HG03520 (cell line): ENCODE measurements around the gene PSMC5.
"Not testable (repeated sequence)": the region's sequence is repeated elsewhere in the genome, so short reads cannot be mapped to it uniquely, and the experiment has no call there.

Experiments
- ATAC-seq: cut with Tn5 transposase; IDR thresholded peaks from one replicate; pipeline ENCODE4 v1.9.1; 2021; ENCODE audit warnings: mild to moderate bottlenecking, moderate library complexity; ENCODE audit not compliant: unreplicated experiment

Gene PSMC5

DNA sequence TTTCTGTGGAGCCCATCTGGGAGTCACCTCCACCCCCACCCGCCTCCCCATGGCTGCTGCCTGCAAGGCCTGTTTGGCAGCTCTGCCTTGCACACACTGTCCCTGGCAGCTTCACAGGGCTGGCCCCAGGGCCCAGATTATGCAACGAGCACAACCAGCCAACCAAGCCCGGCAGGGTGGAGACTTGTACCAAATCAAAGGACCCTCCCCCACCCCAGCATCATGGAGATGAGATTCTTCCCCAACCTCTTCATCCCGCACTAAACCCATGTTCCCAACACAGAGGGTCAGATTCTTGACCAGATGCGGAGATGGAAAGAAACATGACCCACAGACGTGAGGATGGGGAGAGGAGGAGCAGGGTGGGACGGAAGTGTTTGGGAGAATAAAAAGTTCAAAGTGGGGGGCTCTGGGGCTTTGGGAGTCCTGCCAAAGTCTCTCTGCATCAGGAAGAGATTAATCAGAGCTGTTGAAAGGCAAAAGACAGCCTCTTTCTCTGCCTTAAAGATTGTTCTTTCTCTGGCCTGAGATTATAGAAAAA, 11.5 kb downstream of the PSMC5 start:
- ATAC-seq: no peak

DNA sequence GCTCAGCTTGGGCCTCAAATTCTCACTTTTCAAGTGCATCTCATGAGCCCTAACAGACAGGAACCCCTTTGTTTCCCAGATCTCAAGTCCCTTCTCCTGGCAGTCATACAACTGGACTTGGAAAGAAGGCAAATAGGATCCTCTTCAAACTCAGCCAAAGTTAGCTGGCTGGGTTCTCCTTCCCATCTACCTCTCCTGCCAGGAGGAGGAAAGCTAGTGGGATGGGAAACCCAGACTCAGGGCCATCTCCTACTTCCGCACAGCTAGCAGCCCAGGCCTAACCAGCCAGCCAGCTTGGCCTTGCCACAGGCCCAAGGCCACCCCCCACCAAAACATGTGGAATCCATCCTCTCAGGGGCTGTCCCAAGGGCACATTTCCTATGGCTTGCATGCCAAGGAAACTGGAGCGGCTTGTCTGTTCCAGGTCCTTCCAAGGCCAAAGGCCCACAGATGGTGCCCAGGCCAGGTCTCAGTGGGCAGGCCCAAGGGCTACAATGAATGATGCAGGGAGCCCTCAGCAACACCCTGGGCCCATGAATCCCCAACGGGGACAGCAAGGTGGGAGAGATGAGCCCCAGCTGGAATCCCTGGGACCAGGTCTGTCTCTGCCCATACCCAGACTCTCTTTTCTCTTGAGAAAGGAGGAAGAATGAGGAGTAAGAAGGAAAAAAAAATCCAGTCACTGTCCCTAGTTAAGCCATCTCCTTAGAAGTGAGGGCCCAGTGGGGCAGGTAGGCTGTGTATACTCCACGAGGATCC, 13.5 kb downstream of the PSMC5 start:
- ATAC-seq: no peak

DNA sequence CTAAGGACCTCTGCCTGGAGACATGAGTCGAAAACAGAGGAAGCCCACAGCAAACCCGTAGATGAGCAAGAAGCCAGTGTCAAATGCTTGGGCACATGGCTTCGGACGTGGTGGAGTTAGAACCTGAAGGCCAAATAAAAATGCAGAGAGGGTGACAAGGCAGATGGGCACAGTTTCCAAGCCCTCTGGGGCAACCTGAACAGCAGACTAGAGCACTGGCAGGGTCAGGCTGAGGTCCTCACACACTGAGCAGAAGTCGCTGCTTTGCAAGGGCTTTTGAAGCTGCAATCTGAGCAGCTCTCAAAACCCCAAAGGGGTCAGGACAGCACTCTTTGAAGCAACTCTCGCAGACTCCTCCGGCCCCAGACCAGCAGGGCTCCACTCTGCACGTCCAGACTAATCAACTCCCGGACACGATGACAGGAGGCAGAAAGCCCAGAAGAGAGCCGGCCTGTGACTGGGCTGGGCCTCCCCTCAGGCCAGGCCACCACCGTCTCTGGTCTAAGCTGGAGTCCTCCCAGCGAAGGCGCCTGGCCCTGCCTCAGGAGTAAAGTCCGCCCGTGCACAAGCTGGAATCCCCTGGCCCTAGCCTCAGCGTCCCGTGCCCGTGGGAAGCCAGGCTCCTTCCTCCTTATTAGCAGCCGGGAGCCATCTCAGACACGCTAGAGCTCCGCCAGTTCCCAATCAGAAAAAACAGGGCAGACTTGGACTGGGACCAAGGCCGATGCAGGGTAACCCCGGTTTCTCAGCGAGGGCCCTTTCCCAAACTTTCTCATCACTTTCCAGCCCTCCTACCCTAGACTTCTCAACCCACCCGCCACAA, 14.3 kb downstream of the PSMC5 start:
- no peak for ATAC-seq

DNA sequence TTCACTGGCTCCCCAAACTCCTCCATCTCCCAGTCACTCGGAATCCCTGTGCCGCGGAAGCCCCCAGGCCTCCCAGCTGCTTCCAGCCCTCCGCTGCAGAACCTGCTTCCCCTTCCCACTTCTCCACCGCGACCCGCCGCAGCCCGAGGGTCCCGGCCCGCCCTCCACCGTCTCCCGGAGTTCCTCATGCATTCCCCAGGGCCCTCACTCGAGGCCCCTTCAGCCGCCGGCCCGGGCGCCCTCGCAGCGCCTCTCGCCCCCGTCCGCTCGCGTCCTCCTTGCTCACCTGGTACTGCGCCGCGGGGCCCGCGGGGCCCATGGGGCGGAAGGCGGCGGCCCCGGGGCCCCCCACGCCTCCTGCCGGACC, 14.9 kb downstream of the PSMC5 start:
- ATAC-seq: no peak

DNA sequence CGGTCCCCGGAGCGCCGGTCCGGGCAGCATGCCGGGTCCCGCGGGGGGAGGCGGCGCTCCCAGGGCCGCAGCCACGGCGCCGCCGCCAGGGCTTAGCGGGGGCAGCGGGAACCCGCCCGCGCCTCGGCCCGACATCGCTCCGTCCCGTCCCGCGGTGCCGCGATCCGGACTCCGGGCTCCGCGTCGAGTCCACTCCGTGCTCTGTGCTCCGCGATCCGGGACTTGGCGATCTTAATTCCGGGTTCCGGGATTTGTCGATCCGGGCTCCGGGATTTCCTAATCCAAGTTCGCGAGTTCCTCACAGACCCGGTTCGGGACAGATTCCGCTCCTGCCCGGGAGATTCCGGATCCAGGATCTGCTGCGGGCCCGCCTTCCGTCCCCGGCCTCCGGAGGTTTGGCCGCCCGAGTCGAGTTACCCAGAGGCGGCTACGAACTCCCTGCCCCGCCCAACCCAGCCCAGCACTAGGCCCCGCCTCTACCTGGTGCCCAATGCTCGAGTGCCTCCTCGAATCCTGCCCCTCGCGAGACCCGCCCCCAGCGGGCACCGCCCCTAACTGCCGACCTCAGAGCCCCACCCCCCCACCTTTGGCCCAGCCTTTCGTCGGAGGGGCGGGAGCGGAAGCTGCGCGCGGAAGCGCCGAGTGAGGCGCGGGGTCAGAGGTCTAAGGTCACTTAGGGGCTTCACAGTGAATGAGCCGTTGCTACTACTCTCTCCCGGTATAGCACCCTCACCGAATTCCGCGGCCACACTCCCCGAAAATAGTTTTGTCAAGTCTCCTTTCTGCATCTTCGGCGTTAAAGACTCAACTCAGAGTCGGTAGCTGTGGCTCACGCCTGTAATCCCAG, 15.5 kb downstream of the PSMC5 start, which contains the start of gene SMARCD2:
SMARCD2 (minus strand) TSS at position 146 of the 847 bp plus-strand sequence; CDS start at position 135, 11 bp downstream.
- peak; percentile 65 for ATAC-seq

DNA sequence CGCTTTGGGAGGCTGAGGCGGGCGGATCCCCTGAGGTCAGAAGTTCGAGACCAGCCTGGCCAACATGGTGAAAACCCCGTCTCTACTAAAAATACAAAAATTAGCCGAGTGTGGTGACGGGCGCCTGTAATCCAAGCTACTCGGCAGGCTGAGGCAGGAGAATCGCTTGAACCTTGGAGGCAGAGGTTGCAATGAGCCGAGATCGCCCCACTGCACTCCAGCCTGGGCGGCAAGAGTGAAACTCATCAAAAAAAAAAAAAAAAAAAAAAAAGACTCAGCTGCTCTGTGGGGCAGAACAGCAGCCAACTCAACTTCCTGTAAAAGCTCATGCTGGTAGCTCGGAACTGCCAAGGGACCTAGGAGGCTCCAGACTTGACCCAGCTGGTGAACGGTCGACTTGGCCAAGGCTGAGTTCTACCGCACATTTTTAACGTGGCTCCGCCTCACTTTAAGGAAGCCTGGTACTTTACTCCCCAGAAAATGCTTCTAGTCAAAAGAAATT, 16.2 kb downstream of the PSMC5 start:
- ATAC-seq: not testable (repeated sequence)

DNA sequence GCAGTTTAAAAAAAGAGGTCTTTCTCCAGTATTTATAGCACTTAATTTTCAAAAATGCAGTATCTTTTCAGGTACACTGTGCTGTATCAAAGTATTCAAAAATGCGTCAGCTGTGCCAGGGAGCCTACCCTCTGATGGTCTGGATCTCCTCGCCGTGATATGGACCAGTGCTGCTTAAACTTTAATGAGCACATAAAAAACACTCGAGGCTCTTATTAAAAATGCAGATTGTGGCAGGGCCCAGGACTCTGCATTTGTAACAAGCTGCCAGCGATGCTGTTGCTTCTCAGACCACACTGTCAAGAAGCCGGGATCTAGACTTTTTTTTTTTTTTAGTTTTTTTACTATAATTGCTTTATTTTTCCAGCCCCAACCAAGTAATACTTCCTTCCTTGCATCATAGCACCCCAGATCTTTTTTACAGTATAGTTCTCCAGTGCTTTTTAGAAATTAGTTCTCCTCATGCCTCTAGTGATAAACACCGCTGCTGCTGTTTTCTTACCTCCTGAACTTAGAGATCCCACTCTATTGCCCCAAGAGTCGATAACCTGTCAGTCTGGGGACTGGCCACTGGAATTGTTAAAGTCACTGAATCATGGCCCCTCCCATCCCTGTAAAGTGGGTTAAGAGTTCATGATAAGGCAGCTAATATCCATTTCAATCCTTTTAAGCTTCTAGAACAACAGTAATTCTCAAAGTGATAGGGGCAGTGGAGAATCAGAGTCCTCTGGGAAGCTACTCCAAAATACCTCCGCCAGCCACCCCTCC, 16.9 kb downstream of the PSMC5 start:
- no peak for ATAC-seq

DNA sequence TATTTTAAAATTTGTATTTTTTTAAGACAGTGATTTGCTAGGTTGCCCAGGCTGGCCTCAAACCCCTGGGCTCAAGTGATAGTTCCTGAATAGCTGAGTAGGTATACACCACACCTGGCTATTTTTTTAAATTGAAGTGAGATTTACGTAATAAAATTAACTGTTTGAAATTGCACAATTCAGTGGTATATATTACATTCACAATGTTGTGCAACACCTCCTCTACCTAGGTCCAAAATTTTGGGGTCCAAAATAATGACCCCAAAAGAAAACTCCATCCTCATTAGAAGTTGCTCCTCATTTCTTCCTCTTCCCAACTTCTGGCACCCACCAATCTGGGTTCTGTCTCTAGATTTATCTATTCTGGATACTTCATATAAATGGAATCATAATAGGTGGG, 18.3 kb downstream of the PSMC5 start:
- no peak for ATAC-seq

DNA sequence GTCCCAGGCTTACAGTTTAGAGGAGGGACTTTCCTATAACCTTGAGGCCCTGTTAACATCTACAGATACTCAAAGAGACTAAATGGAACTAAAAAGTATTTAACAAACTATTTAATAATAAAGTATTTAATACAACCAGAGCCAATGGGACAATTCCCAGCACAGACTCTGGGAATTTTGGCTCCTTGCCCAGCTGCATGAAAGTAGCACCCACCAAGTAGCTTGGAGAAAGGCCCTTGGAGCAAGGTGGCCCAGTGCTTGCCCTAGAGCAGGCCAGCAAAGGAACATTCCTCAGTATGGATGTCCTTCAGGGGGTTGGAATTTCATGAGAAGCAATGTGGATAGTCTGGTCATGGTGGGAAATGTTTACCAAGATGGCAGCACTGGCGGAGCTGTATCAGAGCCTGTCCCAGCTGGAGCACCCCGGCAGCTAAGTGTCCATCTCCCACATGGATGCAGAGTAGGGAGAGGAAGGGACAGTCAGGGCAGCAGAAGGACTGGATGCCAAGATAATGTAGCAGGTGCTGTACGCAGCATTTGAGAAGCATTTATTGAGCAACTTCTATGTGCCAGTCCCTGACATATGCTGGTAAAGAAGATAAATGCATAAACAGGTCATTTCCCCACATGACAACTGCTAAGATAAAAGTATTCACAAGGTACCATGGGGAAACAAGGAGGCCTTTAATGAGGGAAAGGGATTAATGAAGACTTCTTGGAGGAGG, 20.5 kb downstream of the PSMC5 start:
- ATAC-seq: no peak

DNA sequence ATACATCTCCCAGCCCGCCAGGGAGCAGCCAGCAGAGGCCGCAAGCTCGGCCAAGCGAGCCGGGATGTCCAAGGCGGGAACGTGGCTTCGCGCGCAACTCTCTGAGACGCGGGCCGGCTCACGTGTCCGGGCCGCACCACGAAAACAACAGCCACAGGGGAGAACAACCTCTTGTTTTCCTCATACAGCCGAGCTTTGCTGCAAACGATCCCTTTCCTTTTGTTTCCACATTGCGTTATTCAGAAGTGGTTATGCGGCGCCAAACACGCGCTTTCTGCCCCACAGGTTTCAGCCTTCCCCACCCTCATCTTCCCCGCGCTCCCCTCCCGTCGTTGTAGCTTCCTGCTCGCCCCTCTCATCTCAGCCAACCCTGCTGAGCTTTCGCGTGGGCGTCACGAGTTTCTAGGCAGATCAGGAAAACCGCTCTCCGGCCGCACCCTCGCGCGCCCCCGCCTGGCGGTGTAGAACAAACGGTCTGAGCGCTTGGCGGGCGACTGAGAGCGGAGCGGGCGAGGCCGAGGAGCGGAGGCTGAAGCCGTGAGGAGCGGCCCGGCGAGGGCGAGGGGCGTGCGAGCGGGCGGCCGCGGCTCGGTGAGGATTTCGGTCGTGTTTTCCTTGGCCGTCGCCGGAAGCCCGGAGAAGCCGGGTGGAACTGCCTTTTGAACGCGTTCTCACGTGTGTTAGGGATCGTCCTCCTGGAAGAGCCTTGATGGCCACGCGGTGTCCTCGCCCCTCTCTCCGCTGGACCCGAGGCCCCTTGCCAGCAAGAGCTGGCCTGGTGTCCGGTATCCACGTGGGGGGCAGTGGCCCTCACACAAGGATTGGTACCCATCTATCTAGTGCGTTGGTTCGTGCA, 21.8 kb downstream of the PSMC5 start:
- ATAC-seq: peak; percentile 82

DNA sequence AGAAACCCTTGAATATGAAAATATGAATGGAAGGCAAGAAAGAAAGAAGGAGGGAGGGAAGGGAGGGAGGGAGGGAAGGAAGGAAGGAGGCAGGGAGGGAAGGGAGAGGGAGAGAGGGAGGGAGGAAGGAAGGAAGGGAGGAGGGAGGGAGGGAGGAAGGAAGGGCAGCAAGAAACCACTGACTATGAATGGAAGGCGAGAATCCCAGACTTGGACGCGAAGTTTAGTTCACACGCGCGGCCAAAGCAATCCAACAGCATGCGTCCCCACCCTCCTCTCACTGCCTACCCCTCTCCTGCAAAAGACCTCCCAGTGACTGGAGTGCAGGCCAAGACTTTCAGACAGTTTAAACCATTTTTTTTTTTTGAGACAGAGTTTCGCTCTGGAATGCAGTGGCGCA, 23.2 kb downstream of the PSMC5 start:
- no peak for ATAC-seq

DNA sequence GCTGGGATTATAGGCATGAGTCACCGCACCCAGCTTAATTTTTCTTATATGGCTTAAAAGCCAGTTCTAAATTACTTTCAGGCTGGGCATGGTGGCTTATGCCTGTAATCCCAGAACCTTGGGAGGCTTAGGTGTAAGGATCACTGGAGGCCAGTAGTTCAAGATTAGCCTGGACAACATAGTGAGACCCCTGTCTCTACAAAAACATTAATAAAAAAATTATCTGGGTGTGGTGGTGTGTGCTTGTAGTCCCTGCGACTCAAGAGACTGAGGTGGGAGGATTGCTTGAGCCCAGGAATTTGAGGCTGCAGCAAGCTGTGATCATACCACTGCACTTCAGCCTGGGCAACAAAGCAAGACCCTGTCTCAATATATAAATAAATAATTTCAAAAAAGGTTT, 26.0 kb downstream of the PSMC5 start:
- ATAC-seq: no peak

DNA sequence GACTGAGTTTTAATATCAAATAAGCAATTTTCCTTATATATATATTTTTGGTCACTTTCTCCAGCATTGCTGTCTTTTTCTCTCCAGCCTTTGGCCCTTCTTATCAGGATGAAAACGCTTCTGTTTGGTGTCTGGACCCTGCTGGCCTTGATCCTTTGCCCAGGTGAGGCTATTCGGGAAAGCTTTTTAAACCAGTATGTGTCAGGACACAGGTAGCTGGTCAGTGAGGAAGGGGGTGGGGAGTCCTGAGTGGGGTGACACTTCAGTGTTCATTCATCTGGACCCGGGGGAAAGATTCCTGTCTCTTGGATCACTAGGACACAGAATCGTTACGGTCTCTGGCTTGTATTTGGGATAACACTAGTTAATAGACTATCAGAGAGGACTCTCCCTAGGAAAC, 27.5 kb downstream of the PSMC5 start:
- ATAC-seq: no peak

DNA sequence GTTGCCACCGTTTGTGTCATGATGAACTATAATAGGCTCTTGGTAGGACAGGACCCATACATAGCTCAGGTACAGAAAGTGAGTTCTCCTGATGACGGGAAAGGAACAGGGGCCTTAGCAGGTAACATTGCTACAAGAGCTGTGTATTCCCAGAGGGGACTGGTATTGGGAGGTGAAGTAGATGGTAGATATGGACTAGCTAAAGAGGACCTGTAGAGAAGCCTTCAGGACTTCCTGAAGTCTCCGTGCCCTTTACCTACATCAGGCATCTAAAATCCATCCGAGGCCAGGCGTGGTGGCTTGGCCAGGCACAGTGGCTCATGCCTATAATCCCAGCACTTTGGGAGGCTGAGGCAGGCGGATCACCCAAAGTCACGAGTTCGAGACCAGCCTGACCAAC, 28.0 kb downstream of the PSMC5 start:
- no peak for ATAC-seq

DNA sequence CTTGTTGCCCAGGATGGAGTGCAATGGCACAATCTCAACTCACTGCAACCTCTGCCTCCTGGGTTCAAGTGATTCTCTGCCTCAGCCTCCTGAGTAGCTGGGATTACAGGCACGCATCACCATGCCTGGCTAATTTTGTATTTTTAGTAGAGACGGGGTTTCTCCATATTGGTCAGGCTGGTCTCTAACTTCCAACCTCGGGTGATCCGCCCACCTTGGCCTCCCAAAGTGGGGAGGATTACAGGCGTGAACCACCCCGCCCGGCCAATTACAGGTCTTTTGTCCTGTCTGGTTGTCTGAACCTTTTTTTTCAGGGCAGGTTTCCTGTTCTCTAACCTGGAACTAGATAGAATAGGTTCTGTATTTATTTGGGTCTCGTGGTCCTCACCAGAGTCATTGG, 29.2 kb downstream of the PSMC5 start:
- not testable (repeated sequence) for ATAC-seq

DNA sequence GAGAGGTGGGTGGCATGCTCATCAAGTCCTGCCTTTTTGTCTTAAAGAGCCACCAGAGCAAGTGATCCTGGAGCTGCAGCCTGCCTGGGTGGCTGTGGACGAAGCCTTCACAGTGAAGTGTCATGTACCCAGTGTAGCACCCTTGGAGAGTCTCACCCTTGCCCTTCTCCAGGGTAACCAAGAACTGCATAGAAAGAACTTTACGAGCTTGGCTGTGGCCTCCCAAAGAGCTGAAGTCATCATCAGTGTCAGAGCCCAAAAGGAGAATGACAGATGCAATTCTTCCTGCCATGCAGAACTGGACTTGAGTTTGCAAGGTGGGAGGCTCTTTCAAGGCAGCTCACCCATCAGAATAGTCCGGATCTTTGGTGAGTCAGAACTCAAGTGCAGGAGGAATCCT, 32.0 kb downstream of the PSMC5 start:
- ATAC-seq: no peak

DNA sequence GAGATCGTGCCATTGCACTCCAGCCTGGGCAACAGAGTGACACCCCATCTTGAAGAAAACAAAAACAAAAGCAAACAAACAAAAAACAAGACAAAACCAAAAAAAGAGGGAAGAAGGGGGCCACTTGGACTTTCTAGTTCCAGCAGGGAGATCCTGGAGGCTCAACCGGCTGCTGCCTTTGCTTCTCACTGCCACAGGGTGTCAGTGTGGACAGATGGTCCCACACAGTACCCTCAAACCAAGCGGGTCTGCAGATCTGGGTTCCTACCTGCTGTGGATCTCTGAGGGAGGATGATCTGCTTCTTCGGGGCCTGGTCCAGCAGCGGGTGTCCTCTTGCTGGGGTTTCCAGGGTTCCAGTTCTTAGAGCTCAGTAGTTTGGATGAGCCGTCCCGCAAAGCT, 39.4 kb downstream of the PSMC5 start:
- ATAC-seq: not testable (repeated sequence)

DNA sequence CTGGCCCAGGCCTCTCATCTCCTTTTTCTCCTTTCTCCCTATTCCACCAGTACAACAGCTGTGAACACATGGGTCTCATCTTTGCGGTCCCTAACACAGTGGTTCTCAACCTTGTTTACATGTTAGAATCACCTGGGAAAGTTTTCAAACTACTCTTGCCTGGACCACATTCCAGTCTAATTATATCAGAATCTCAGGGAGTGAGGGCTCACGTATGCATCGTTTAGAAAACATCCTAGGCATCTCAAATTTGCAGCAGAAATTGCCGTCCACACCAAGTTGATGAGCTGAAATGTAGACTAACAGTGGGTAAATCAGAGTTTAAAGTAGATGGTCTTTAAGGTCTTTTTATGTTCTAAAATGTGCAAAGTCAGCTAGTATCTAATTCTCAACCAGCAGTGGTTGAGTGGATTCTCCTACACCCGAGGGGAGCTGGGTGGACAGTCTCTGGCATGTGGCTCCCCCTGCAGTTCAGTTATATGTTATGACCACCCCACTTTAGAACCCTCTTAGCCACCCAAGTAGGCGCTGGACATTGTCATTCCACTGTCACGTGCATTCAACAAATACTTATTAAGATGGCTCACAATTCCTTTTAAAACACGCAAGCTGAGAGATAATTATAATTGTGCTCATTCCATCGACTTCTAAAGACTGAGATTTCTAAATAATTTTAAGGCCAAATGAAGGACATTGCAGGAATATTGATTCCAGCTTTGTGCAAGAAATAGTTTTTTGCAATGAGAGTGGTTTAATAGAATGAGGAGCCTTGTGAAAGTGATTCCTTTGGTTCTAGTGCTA, 42.5 kb downstream of the PSMC5 start:
- ATAC-seq: not testable (repeated sequence)
